ENCODE data around the gene ALK.
"Not testable (repeated sequence)": the region's sequence is repeated elsewhere in the genome, so short reads cannot be mapped to it uniquely, and the experiment has no call there.

The ALK gene

DNA sequence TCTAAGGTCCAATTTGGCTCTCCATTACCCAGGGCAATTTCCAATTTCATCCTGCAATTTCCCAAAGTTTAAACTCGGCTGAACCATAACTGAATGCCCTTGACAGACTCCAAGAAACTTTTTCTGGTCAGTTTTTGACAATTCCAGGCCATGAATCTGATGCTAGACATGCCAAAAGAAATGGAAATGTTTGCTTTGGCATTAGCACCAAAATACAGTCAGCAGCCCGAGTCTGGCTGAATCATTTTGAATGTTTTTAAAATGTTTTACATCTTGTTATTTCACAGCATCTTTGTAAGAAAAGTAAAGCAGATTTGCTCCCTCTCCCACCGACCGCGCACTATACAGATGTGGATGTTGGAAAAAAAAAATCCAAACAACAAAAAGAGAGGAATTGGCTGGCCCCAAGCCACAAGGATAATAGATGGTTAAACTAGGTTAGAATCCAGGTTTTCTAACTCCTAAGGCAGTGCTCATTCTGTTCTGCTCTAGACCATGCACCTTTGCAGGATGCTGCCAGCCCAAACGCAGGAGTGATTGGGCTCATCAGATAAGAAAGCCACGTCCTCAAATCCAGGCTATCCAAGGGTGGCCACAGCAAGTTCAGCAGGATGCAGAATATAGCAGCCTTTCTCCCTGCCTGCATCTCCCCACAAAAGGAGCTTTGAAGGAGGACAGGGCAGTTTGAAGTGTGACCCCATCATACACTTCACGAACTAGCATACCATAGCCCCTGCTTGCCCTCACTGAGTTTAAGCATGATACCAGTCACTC, 167.5 kb downstream of the ALK start:
- no peak for DNase-seq (ENCODE audit: low spot score)

DNA sequence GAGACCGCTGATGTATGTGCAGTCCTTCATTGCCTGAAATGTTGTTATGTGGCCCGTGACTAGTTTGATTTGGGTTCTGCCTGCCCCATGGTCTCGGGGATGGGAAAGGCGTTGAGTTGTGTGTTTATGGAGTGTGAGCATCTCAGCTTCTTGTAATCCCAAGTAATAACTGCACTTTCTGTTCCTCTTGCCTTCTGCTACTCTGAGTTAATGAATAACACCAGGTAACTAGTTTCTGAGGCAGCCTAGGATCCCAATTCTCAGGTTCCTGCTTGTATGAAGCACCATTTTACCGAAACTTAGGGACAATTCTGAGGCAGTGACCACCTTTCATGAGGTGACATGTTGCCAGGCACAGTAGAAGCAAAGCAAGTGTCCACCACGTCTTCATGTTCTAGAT, 170.0 kb downstream of the ALK start:
- no peak for DNase-seq (ENCODE audit: low spot score)

DNA sequence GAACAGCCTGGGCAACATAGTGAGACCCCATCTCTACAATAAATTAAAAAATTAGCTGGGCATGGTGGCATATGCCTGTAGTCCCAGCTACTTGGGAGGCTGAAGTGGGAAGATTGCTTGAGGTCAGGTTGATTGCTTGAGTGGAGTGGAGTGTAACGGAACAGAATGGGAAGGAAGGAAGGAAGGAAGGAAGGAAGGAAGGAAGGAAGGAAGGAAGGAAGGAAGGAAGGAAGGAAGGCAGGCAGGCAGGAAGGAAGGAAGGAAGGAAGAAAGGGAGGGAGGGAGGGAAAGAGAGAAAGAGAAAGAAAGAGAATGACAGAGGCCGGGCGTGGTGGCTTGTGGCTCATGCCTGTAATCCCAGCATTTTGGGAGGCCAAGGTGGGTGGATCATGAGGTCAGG, 170.9 kb downstream of the ALK start:
- not testable (repeated sequence) for DNase-seq (ENCODE audit: low spot score)

DNA sequence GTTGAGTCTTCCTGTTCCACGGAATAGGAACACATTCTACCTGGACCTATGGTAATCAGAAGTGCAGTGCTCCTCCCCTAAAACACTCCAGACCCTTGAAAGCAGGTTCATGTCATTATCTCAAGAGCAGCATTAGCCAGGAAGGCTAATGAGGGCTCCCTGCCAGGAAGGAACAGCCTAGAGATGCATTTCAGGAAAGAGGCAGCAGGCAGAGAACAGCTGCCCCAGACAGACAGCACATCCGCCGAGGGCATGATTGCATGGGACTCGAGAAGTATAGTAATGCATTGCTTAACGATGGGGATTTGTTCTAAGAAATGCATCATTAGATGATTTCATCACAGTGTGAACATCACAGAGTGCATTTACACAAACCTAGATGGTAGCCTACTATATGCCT, 171.5 kb downstream of the ALK start:
- no peak for DNase-seq (ENCODE audit: low spot score)

DNA sequence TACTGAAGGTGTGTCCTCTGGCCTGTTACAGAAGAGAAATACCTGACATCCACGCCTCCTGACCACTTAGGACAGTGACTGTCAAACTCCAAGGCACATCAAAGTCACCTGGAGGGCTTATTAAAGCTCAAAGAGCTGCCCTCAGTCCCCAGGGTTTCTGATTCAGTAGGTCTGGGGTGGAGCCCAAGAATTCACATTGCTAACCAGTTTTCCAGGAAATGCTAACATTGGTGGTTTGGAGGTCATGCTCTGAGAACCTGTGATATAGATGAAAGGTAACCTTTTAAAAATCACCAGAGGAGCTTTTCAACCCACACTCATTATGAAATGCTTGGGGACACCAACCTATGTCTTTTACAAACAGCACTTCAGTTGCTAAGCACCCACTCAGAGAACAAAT, 172.3 kb downstream of the ALK start:
- DNase-seq (ENCODE audit: low spot score), result no peak

DNA sequence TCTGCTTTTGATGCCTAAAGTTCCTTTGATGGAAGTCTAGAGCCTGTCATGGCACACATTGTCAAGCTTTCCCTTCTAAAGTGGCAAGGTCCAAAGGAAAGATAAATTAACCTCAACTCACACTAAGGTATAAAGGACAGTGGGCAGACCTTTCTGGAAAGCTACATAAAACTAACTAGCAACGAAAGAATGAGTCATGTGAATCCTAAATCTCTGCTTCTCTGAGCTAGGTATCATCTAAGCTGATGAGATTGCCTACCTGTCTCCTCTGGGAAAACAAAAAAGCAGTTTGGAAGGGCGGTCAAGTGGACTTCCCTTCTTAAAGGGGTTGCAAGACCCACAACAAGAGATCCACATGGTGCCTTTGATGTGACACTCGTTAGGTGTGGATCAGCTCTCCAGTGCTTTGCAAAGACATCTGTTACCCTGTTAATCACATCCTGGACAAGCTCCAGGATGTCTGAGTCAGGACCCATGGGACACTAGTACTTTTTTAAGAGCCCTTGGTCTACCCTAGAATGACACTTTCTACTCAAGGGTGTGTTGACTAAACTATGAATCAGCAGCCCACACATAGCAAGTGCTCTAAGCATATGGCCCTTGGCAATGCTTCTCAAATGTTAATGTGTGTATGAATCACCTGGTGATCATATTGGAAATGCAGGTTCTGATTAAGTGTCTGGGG, 173.5 kb downstream of the ALK start:
- no peak for DNase-seq (ENCODE audit: low spot score)

DNA sequence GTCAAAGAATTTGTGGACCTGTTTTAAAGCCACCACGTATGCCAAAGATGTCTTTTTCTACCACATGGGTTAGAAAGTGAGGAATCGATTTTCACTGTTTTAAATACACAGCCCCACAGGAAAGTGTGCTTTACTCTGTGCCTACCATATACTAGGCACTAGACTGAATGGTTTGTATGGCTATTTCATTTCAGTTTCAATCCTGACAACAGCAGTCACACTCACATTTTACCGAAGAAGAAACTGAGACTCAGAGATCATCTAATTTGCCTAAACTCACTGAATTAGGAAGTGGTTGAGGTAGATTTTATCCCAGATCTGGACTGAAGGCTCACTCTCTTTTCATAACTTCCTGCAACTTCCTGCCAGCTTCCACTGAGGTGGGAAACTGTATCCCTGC, 176.4 kb downstream of the ALK start:
- no peak for DNase-seq (ENCODE audit: low spot score)

DNA sequence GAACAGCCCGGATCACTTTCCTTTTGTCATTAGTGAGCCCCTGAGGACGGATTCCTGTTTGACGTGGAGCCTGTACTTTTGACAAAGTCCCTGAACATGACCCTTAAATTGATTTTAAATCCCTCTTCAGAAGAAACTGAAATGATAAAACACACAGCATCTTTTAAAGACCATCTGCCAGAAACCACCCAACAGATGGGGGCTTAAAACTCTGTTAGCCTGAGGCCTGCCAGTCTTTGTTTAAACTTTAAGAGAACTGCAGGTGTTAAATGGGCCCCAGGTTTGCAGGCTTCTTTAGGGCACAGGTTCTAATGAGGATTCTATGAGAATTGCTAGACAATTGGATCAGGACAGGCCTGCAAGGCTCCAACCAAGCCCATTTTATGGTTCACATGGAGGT, 177.9 kb downstream of the ALK start:
- DNase-seq (ENCODE audit: low spot score), result no peak

DNA sequence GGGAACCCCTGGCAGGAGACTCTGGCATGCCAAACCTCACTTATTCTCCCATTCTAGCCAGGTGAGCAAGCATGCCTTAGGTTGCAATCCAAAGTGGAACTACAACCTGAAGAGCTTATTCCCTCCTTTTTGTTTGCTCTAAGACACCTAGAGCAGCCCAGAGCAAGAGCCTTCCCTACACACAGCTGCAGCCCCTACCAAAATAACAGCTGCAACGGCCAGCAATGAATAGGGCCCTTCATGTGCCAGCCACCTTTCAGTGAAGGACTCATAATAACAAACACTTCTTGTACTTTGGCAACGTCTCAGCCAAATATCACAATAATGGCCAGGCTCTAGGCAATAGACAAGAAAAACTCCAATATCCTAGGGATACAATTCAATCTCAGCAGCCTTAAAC, 178.7 kb downstream of the ALK start:
- no peak for DNase-seq (ENCODE audit: low spot score)

DNA sequence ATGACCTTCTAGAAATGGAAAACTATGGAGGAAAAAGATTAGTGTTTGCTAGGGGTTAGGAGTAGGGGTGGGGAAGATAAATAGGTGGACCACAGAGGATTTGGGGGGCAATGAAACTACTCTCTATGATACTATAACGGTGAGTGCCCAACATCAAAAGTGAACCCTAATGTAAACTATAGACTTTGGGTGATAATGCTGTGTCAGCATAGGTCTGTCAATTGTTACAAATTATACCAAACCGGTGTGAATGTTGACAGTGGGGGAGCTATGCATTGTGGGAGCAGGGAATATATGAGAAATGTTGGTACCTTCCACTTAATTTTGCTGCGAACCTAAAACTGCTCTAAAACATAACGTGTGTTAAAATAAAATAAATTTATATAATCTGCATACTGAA, 180.3 kb downstream of the ALK start:
- no peak for DNase-seq (ENCODE audit: low spot score)

DNA sequence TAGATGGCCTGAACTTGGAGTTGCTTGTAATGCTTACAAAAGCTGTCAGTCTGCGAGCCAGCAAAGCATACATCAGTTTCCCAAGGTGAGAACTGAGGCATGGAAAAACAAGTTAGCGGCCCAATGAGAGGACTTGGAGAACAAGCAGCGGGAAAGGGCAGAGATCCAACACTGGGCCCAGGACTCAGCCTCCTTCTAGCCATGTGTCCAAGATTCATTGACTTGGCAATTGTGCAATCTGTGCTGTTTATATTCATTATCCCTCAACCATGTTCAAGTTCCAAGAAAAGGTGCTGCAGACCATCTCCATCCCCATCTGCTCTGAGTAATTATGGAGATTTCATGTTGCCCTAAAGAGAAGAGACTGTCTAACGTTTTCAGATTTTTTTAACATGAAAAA, 187.4 kb downstream of the ALK start:
- DNase-seq (ENCODE audit: low spot score), result no peak

DNA sequence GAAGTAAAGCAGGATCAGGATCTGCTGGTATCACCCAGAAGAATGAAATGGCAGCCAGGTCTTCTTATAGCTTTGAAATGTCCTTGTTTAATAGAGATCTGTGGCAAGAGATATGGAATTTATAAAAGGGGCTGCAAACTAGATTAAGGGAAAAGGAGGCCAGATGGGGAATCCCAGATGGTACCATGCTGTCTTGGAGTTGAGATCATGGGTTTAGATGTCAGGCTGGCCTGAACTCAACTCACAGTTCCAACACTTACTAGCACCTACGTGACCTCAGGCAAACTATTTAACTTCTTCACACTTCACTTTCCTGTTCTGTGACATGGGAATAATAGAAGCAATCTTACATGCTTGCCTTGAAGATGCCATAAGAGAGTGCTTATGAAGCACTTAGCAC, 188.2 kb downstream of the ALK start:
- no peak for DNase-seq (ENCODE audit: low spot score)

DNA sequence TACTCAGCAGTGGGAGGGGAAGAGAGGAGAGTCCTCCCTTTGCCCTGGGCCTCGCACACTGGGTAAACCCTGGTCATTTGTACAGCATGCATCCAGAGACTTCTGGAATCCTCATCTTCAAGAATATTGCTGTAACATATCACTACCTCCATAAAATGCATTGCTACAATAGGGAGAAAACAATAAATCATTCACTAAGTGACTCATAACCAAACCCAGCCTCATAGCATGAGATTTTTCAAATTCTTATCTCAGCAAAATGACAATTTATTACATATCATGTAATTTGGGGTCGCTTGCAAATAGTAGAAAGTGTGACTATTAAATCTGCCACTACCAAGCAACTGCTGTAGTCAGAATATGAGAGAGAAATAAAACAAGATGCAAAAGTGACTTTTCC, 189.4 kb downstream of the ALK start:
- DNase-seq (ENCODE audit: low spot score), result no peak

DNA sequence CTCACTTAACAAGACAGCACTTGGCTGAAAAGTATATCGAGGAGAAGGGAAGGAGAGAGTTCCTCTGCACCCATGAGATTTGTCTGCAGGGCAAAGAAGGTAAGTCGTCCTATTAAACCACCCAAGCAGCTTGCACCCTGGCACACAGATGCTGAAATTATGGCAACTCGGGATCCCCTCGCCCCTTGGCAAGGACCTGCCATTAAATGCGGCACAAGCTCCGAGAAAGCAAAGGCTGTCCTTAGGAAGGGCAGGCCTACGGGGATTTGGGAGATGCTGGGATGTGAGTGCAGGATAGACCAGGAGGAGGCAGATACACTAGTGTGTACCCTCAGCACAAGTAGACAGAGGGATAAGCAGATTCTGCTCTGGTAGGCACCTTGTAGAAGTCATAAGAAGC, 191.5 kb downstream of the ALK start:
- DNase-seq (ENCODE audit: low spot score), result no peak

DNA sequence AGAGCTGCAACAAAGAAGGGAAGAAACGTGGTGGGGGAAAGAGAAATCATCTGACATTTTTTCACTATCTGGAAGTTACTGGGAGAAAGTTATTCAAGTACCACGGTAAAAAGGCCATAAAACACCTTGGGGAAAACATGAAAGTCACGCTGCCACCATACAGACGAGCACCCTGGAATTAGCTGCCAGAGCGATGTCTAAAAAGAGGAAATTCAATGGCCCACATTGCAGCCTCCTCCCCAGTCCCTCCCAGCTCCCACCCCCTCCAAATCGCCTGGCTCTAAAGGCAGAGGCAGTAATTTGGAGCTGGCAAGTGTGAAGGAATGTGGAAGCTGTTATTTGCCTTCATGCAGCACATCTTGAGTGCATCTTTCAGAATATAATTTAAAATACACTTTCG, 192.0 kb downstream of the ALK start:
- DNase-seq (ENCODE audit: low spot score), result no peak

DNA sequence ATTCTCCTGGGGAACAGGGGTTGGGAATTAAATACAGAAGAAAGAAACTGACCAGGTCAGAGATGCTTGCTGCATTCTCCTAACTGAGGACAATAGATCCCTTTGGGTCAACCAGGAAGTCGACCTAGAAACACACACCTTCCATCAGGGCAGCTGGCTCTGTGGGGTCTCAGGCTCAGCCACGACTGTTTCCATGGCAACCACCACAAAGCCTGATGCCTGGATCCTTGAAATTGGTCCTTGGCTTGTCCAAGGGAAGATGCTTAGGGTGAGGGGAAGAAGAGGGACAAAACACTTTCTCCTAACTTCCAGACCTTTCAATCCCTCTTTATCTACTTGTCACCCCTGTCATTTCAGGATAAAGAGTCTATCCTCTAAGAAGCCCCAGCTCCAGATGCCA, 194.4 kb downstream of the ALK start:
- DNase-seq (ENCODE audit: low spot score), result no peak

DNA sequence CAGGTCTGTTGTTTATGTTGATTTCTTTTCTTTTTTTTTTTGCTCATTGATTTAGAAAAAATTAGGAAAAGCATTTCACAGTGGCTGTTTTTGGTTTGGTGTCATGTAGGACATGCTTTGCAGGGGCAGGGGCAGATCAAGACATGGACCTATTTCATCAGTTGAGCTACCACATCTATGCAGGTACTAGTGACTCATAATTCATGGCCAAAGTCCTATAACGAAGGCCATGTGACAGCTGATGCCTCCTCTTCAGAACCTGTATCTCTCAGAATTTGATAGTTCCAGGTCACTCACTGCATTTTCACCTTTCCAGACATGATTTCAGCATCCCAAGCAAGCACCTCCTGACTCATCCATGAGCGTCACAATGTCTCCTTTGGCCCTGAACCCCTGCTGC, 195.8 kb downstream of the ALK start:
- no peak for DNase-seq (ENCODE audit: low spot score)

DNA sequence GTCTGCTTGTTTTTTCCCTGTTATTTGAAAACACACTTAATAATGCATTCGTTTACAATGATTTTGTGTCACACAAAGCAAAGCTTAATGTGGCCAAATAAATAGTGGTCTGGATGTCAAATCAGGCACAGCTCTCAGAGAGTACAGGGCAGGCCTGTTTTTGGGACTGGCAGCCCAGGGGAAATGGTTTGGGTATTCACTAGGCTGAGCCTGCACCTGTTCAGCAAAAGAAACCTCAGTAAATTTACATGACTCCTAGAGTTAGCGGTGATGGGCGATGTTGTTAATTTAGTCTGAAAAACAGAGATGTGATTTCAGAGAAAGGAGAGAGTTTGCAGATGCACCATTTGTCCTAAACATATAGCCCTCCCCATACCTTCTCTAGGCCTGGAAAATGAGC, 197.1 kb downstream of the ALK start:
- DNase-seq (ENCODE audit: low spot score), result no peak

DNA sequence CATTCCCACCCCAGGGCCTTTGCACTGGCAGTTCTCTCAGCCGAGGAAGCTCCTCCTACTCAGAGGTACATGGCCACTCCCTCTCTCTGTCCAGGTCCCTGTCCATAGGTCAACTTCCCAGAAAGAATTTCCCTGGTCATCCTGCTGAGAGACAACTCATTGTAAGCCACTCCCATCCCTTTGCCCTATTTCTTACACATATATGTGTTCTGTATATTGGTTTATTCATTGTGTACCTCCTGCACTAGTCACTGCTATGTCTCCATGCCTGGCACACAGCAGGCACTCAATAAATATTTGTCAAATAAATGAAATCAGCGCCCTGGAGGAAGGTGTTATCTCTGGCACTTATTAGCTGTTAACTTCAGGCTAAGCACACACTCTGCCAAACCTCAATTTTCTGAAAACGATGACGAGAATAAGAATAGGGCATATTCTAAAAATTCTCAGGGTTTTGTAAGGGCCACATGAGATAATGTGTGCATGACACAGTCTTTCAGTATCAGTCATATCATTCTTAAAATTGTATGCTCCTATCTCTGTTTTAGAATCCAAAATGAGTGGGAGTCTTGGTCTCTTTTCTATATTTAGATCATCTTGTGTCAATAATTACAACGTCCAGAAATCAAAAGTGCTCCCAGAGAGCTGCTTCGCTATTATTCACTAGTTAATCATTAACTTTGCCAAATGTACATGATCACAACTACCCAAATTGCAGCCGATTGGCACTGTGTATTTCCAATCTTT, 198.0 kb downstream of the ALK start:
- no peak for DNase-seq (ENCODE audit: low spot score)

DNA sequence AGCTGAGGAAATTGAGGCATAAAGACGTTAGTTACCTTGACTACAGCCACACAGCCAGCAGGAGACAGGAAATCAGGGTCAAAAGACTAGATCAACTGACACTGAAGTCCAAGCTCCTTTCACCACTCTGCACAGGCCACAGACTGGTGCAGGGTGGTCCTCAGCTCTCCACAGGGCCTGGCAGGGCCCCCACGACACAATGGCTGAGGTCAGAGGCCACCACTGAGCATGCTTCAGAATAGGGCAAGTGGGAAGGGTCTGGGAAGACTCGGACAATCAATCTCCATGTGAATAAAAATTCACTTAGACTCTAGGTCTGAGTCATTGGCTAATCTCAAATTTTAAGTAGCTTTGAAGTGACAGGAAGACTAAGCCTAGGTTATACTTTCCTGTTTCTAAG, 201.7 kb downstream of the ALK start:
- DNase-seq (ENCODE audit: low spot score), result peak; percentile 66

DNA sequence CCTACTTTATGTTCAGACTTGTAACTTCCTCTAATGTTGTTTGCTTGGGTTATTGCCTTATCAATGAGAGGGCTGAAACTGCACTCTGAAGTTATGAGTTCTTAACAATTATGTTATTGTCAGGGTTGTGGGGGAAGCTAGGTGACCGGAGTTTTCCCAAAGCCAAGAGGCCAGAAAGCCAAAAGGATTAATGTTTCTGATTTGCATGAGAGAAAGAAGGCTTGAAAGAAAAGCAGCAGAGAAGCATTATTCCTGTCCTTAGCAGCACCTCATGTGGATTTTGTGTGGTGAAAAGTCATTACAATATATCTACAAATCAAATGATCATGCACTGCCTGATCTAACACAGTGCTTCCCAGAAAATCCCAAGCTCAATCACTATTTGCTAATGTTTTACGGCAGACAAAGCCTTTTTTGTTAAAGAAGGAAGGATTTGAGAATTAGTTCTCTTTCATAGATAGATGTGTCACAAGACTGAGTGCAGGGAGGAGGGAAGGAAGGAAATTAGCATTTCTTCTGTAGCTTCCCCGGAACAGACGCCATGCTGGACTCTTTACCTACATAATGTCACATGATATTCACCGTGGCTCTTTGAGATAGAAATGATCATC, 203.2 kb downstream of the ALK start:
- no peak for DNase-seq (ENCODE audit: low spot score)

DNA sequence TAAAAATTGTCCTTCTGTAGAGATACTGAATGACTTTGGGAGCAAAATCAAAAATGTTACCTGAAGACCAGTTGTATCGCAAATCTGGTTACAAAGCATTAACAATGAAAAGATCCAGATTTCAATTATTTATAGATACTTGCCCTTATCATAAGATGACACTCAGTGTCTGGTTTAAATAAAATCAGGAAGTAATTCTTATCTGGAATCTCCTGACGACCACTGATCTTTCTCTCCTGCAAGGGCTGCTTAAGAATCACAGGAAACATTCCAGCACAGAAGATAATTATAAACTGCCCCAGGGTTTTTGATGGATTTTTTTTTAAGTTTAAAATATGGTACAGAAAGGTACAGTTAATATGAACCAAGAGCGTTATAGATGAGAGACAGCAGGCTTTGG, 205.7 kb downstream of the ALK start:
- DNase-seq (ENCODE audit: low spot score), result no peak

DNA sequence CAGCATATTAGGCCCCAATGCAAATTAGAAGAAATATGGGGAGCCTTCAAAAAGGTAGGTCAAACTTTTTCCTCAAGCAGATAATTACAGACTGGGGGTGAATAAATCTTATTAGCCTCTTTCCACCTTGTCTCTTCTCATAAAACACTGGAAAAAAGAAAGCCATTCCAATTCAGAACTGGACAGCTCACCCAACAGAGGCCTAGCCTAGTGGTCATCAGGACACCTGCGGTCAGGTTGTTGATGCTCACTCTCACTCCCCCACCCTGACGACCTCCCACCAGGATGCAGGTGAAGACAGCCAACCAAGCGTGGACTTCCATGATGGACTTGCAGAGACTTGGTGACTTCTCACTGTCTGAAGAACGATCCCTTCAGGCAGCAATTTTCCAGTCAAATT, 207.1 kb downstream of the ALK start:
- DNase-seq (ENCODE audit: low spot score), result no peak

Data from ecto neural progenitor cell (in vitro differentiated cells).